HepG2 (cell line): ENCODE results near the gene FBRSL1. TPM values are rescaled to one million over a fixed set of nuclear protein-coding genes. Genes with fewer than 3 reads are reported as not detected.

Source experiments
- FOXP4 ChIP-seq: sonication (generic); formaldehyde crosslinking; IDR thresholded peaks from 2 replicates; pipeline ENCODE4 v1.4.0; 2020; ENCODE audit warnings: missing genetic modification reagents
- HHEX ChIP-seq: IDR thresholded peaks from 2 replicates; pipeline ENCODE4 v1.6.1; 2016; ENCODE audit warnings: control low read depth
- HOXA9 ChIP-seq: sonication (generic); formaldehyde crosslinking; IDR thresholded peaks from 2 replicates; pipeline ENCODE4 v1.8.1; 2022; ENCODE audit warnings: missing genetic modification reagents, mild to moderate bottlenecking, moderate library complexity, borderline replicate concordance
- NFIB ChIP-seq: sonication (generic); formaldehyde crosslinking; IDR thresholded peaks from 2 replicates; pipeline ENCODE4 v1.9.0; 2021; ENCODE audit warnings: missing genetic modification reagents, mild to moderate bottlenecking, borderline replicate concordance
- NFIC ChIP-seq: IDR thresholded peaks from 2 replicates; pipeline ENCODE4 v1.6.1; 2012; ENCODE audit warnings: mild to moderate bottlenecking, low read length, inconsistent platforms
- SP4 ChIP-seq: sonication (generic); formaldehyde crosslinking; IDR thresholded peaks from 2 replicates; pipeline ENCODE4 v1.8.1; 2023; ENCODE audit warnings: mild to moderate bottlenecking, missing genetic modification reagents
- SPEN ChIP-seq: sonication (generic); formaldehyde crosslinking; IDR thresholded peaks from 2 replicates; pipeline ENCODE4 v1.5.1; 2020; ENCODE audit warnings: low read depth, mild to moderate bottlenecking, missing genetic modification reagents
- TFDP2 ChIP-seq: sonication (generic); formaldehyde crosslinking; IDR thresholded peaks from 2 replicates; pipeline ENCODE4 v1.4.0; 2020; ENCODE audit warnings: missing genetic modification reagents
- TP53 ChIP-seq: sonication (generic); formaldehyde crosslinking; conservative IDR thresholded peaks from 2 replicates; pipeline ENCODE4 v1.4.0; 2020; ENCODE audit warnings: missing genetic modification reagents
- ZBTB25 ChIP-seq: IDR thresholded peaks from 2 replicates; pipeline ENCODE4 v1.6.1; 2018; ENCODE audit warnings: missing genetic modification reagents
- ZBTB8A ChIP-seq: sonication (generic); formaldehyde crosslinking; IDR thresholded peaks from 2 replicates; pipeline ENCODE4 v1.4.0; 2020; ENCODE audit warnings: mild to moderate bottlenecking, low read depth, missing genetic modification reagents, borderline replicate concordance
- ZFAT ChIP-seq: sonication (generic); formaldehyde crosslinking; conservative IDR thresholded peaks from 2 replicates; pipeline ENCODE4 v1.8.1; 2023; ENCODE audit warnings: missing genetic modification reagents, inconsistent platforms
- ZNF75D ChIP-seq: sonication (generic); formaldehyde crosslinking; IDR thresholded peaks from 2 replicates; pipeline ENCODE4 v1.8.1; 2023; ENCODE audit warnings: missing genetic modification reagents, mild to moderate bottlenecking, borderline replicate concordance
- ZNF773 ChIP-seq: sonication (generic); formaldehyde crosslinking; IDR thresholded peaks from 2 replicates; pipeline ENCODE4 v1.4.0; 2020; ENCODE audit warnings: missing genetic modification reagents, borderline replicate concordance
- polyA plus RNA-seq, 8 experiments: library from polyadenylated mRNA; depleted of rRNA in 3 of 8; stranded (reverse) in 7 of 8; unstranded in 1 of 8; fragments of >200 nt; fragmentation: Illumina TruSeq in 4 of 8; extraction: Trizol in 4 of 8; gene quantifications; 2 replicates each; pipeline versions ENCODE4 v1.2.1 to v1.2.3, GENCODE V29; 2011 to 2016; ENCODE audit warnings: low read depth in 4 of 8, missing spikeins in 1 of 8, mixed read lengths in 1 of 8; ENCODE audit not compliant: insufficient read depth in 1 of 8
- total RNA-seq, 5 experiments: library from RNA; depleted of rRNA; stranded (reverse); fragments of >200 nt; fragmentation: Illumina TruSeq; extraction: Trizol; gene quantifications; 2 replicates each; pipeline ENCODE4 v1.2.3, GENCODE V29; 2016; ENCODE audit warnings: low read depth in 1 of 5

Gene FBRSL1
- total and polyA plus RNA-seq, 2 of the 13 experiments (the other 11 are each of a cell fraction or from before 2014, with no cell fraction given): 3.6 to 7.9 TPM

GRCh38 chr12:132469423-132469822, 20.5 kb upstream of the FBRSL1 start (continued):
- TF ChIP-seq NFIB (CRISPR knock-in tag) (no peak), ZFAT (CRISPR knock-in tag) (no peak), FOXP4 (CRISPR knock-in tag) (no peak), NFIC (no peak), TP53 (CRISPR knock-in tag) (no peak), SPEN (CRISPR knock-in tag) (no peak), ZNF75D (CRISPR knock-in tag) (no peak), ZNF773 (CRISPR knock-in tag) (no peak), HHEX (no peak), HOXA9 (CRISPR knock-in tag) (no peak), ZBTB8A (CRISPR knock-in tag) (no peak), SP4 (no peak), ZBTB25 (CRISPR knock-in tag) (no peak), TFDP2 (CRISPR knock-in tag) (no peak)
